Sciatic nerve (tissue), 2 donors: ENCODE data around the gene ITGA3. TPM values are rescaled to one million over a fixed set of nuclear protein-coding genes. Genes with fewer than 3 reads are reported as not detected.

Source experiments
- ATAC-seq: fragments of 200-7000 bp; cut with Tn5 transposase; one replicate; pipeline ENCODE4 v1.9.1; 2020; ENCODE audit warnings: mild to moderate bottlenecking, moderate library complexity
- DNase-seq: peaks from one replicate; pipeline ENCODE4 v3.0.0-alpha.2; 2020; ENCODE audit warnings: low spot score
- intact Hi-C: fragments of 100-400 bp; cut with DNase I; formaldehyde crosslinking; loops from one replicate; pipeline ENCODE4 v1.14.2; 2022
- total RNA-seq: library from RNA; stranded (reverse); fragmentation: NEBNext Ultra II Directional; extraction: Animal tissue kit (Norgen Biotek cat#: 25700); gene quantifications from one replicate; pipeline ENCODE4 v1.2.1, GENCODE V29; 2021
- donor health status: DM: no; HTN: no; CAD: no.
- donor health status: DM: no; HTN: no; CAD: no.

Gene ITGA3
- total RNA-seq: 70.1 TPM

- intact Hi-C loops: no loop called here
- ATAC-seq: peak; percentile 62
- peak; percentile 78 for DNase-seq
Measured at GRCh38 chr17:50055426-50056216, at the start of gene ITGA3. Gene ITGA3 (plus strand): TSS chr17:50056110. CDS start chr17:50056440, 330 bp downstream.

- DNase-seq: no peak
- intact Hi-C loops: no loop called here
- ATAC-seq: no peak
Measured at GRCh38 chr17:50009282-50009681, 46.6 kb upstream of the ITGA3 start.

DNA sequence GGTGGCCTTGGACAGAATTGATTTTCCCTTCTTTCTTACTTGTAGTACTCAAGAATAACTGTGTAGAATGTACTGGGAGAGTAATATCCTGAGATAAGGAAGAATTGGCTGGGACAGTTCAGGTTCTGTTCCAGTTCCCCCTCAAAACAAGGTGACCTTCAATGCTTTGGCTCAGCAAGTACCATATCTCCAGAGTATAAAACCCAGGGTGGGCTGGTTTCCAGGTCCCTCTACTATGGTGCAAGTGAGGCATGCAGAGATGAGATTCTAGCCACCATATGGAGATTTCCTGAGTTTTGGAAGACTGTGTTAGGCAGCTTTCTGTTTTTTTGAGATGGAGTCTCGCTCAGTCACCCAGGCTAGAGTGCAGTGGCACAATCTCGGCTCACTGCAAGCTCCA lies 42.8 kb upstream of the ITGA3 start:
- intact Hi-C loops: no loop called here
- no peak for ATAC-seq
- DNase-seq: no peak

DNA sequence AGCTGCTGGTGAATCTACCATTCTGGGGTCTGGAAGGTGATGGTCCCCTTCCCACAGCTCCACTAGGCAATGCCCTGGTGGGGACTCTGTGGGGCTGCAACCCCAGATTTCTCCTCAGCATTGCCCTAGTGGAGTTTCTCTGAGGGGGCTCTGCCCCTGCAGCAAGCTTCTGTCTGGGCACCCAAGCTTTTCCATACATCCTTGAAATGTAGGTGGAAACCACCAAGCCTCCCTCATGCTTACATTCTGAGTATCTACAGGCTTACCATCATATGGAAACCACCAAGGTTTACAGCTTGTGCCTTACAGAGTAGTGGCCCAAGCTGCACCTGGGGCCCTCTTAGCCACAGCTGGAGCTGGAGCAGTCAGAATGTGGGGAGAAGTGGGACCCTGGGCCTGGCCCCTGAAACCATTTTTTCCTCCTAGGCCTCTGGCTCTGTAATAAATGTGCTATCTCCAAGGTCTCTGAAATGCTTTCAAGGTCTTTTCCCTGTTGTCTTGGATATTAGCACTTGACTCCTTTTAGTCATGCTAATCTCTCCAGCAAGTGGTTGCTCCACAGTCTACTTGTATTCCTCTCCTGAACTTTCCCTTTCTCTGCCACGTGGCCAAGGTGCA lies 41.3 kb upstream of the ITGA3 start:
- intact Hi-C loops: no loop called here
- ATAC-seq: no peak

GRCh38 chr17:50015146-50015545 lies 40.8 kb upstream of the ITGA3 start:
- no peak for ATAC-seq
- no peak for DNase-seq
- intact Hi-C loops: no loop called here

More for the DNA sequence above, 41.3 kb upstream of the ITGA3 start:
- no peak for DNase-seq

DNA sequence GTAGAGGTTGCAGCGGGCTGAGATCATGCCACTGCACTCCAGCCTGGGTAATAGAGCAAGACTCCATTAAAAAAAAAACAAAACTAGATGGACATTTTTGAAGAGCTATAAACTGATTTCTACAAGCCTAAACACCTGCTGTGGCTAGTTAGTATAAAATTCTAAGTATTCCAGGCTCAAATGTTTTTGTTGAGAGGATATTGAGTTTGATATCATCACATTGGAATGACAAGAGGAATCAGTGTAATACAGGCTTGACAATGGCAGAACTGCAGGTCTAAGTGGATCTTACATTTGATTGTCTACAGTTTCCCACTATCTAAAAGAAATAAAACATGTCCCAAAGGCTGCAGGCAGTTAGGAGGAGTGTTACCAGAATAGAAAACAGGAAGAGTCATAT lies 37.0 kb upstream of the ITGA3 start:
- ATAC-seq (no peak), DNase-seq (no peak)
- intact Hi-C loops: no loop called here

DNA sequence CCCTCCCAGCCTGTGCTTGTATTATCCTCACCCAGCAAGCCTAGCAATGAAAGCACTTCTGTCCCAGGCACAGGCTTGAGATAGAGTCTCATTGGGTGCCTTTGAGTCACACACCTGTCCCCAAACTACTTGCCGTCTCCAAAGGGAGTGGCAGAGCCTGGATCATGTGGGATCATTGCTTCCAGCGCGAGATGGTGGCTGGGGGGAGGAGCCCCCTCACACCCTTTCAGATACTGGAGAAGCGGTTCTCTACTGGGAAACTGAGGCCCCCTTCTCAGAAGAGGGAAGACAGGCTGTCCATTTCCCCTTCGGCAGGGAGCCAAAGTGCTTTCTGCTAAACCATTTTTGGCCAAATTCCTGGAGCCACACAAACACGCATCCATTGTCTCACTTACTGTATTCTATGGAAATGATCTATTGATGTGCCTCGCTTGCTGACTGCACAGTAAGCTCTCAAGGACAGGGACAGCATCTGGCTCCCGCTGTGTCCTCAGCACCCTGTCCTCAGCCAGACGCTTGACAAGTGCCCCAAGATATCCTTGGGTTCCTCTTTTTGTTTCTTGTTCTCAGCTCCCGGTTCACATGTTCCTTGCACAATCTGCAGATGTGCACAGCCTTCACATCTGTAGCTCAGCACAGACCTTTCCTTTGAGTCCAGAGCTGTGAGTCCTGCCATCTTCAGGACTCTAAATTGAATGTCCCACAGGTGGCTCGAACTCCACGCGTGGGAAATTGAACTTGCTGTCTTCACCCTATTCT lies 34.9 kb upstream of the ITGA3 start:
- intact Hi-C loops: no loop called here
- DNase-seq (no peak), ATAC-seq (no peak)

- DNase-seq (no peak), ATAC-seq (no peak)
- intact Hi-C loops: no loop called here
Measured at GRCh38 chr17:50021681-50022370, 34.1 kb upstream of the ITGA3 start.

DNA sequence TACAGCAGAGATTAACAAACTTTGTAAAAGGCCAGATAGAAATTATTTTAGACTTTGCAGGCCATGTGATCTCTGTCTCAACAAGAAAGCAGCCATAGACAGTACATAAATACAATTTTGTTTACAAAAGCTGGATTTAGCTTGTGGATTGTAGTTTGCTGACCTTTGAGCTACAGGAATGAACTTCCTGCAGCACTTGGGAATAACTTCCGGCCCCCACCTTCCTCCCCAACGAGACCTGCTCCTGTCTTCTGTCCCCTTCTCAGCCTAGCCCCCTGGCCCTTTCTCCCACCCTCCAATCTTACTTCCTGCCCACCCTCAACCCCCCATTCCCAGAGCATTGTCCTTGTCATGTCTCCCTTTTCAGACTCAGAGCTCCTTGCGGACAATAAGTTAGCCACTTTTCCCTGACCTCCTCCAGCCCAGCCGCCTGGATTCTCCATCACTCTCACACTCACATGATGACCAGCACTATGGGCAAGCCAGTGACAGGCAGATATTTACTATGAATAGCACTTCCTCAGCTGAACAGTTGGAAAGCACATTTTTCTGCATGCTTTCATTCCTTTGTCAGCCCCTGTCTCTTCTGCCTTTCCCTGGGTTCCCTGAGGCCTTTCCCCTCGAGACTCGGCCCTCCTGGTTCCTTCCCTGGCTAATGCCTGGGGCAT lies 33.3 kb upstream of the ITGA3 start:
- no peak for DNase-seq
- ATAC-seq: no peak
- intact Hi-C loops: no loop called here

DNA sequence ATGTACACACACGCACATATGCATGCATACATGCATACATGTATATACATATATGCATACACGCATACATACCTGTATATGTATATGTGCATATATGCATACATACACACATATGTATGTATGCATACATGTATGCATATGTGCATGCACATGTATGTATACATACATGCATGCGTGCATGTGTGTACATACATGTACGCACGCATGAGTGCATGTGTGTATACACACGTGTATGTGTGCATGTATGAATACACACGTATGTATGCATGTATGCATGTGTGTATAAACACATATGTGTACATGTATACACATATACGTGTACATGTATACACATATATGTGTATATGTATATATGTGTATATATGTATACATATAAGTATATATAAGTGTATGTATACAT lies 32.4 kb upstream of the ITGA3 start:
- intact Hi-C loops: no loop called here
- DNase-seq (no peak), ATAC-seq (no peak)

GRCh38 chr17:50024808-50025207 lies 31.1 kb upstream of the ITGA3 start:
- DNase-seq (no peak), ATAC-seq (no peak)
- intact Hi-C loops: loop anchor here (5.0 kb wide), 1 partner anchor 62 kb away; no protein-coding TSS in a partner anchor

DNA sequence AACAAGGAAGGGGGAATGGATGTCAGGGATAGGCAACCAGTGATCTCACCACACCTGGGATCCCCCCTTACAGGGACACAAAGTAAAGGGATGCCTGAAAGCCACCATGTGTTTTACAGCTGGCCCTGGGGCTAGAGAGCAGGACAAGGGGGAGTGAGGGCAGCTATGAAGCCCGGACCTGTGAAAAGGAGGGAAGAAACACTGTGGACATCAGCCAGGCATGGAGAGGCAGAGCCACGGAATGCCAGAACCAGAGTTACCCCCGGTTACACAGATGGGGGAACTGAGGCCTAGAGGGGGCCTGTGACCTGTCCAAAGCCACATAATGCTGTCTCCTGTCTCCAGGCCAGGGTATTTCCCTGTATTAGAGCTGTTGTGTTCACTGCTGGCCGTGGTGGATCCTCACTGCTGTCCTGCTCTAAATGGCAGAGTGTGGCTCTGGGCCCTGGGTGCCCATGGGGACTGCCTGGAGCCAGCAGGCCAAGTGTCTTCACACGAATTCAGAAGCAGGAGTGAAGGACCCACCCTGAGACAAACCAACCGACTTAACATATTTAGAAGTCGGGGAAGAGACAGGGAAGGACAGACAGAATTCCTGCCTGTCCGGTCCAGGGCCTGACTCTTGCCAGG lies 29.7 kb upstream of the ITGA3 start:
- intact Hi-C loops: loop anchor here (5.0 kb wide), 1 partner anchor 61 kb away; no protein-coding TSS in a partner anchor
- no peak for DNase-seq

DNA sequence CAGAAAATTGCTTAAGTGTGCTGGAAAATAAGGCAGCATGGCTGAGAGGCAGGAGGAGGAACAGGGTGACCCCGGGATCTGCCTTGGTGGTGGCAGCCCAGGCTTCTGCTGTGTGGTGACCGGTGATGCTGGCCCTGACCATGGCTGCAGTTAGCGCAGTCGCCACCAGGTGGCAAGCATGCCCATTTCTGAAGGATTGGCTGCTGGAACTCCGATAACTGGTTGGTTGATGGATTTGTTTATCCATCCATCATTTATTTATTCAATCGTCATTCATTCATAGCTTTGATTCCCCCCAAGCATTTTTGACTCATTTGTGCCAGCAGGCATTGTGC lies 29.1 kb upstream of the ITGA3 start:
- DNase-seq (peak; percentile 92), ATAC-seq (peak; percentile 82)
- intact Hi-C loops: loop anchor here (5.0 kb wide), 1 partner anchor 60 kb away; no protein-coding TSS in a partner anchor

More for the DNA sequence above, 29.7 kb upstream of the ITGA3 start:
- no peak for ATAC-seq

DNA sequence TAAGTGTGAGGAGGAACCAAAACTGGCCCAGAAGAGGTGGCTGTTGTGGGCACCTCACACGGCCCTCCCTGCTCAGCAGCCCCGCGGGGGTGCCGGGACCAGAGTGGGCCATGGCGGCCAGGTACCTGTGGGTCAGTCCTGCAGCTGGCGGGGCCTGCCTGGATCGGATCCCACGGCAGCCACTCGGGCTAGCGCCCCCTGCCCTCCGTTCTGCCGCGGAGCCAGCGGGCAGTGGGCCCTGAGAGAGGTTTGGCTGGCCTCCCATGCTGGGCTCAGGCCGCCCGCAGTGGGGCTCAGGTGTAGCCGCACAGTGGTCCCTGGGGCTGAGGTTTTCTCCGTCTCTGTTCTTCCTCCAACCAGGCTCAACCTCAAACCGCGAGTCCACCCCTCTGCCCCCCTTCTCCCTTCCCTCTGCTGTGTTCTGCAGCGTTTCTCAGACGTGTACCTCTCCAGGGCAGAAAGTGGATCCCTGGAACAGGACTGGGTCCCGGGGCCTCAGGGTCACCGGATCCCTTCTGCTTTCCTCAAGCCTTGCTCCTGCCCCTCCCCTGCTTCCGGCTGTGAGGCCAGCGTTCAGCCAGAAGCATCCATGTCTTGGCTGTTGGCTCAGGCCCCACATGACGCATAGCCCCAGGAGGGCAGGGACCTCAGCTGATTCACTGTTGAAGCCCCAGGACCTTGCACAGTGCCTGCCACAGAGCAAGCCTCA lies 28.6 kb upstream of the ITGA3 start:
- ATAC-seq: peak; percentile 67
- no peak for DNase-seq
- intact Hi-C loops: loop anchor here (5.0 kb wide), 1 partner anchor 60 kb away; no protein-coding TSS in a partner anchor

DNA sequence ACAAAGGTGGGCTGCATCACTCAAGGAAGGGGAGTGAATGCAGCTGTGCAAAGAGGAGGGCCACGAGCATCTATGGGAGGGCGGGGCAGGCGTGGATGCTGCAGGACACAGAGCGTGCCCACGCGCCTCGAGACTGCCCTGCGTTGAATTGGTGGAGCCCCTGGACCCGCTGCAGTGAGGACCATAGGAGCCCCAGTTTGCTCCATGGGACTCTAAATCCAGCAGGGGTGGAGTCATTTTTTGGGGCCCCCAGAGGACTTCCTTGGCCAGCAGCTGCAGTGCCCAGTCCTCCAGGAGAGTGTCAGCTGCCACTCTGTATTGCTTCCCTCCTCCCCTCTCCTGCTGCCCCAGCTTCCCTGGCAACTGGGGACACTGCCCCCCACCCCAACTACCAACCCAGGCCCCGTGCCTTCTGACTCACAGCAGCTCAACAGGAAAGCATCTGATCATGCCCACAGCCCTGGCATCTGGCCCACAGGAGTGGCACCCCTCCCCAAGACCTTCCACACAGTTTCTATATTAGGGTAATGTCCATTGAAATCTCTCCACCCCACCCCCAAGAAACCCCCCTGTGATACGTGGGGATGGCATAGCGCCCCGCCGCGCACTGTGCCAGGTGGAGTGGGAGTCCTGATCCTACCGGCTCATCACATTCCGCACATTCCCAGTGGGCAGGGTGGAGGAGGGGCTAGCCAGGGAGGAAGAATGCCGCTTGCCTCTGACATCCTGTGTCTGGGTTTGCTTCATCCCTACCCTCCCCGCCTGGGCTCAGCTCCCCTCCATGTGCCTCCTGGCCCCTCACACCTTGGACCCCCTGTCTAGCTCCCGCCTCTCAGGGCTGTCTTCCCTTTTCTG lies 27.8 kb upstream of the ITGA3 start:
- ATAC-seq (peak; percentile 58), DNase-seq (no peak)
- intact Hi-C loops: loop anchor here (5.0 kb wide), 1 partner anchor 59 kb away; no protein-coding TSS in a partner anchor

- intact Hi-C loops: loop anchor here (5.0 kb wide), 1 partner anchor 59 kb away; no protein-coding TSS in a partner anchor
- DNase-seq (no peak), ATAC-seq (no peak)
Measured at GRCh38 chr17:50028736-50029120, 27.2 kb upstream of the ITGA3 start.

DNA sequence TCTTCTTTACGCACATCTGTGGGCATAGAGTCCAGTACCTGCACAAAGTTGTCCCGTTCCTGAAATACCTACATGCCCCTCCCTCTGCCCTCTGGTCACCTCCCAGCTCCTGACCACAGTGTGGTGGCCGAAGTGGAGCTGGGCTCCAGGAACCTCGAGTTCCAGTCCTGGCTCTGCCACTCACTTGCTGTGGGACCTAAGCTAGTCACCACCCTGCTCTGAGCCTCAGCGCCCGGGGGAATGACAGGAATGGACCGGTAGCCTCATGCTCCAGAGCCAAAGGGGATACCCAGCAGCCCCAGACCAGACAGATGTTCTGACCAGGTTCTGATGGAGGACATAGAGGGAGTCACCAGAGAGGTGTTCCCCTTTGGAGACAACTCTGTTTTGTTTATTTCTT lies 26.7 kb upstream of the ITGA3 start:
- intact Hi-C loops: loop anchor here (5.0 kb wide), 1 partner anchor 58 kb away; no protein-coding TSS in a partner anchor
- ATAC-seq (no peak), DNase-seq (no peak)
